Activated T-cell treated with anti-CD3 and anti-CD28 coated beads, Interleukin-2, amount 50 U/mL, for 24 hours (primary cell): ENCODE measurements around the gene LSM11.
A peak's percentile ranks its signal among the peaks of the same experiment; 100 is the strongest.

Source experiments
- DNase-seq: peaks from one replicate; pipeline ENCODE4 v3.0.0-alpha.2; 2020
- H3K27ac Mint-ChIP-seq: 2 replicates; pipeline ENCODE4 v1.8.0; 2020; ENCODE audit warnings: mild to moderate bottlenecking, mixed read lengths
- H3K27me3 Mint-ChIP-seq: 2 replicates; pipeline ENCODE4 v1.8.0; 2020; ENCODE audit warnings: mixed read lengths
- H3K36me3 Mint-ChIP-seq: 2 replicates; pipeline ENCODE4 v1.8.0; 2020; ENCODE audit warnings: low read depth, mixed read lengths
- H3K4me1 Mint-ChIP-seq: 2 replicates; pipeline ENCODE4 v1.8.0; 2020; ENCODE audit warnings: low read depth, mixed read lengths
- H3K4me3 Mint-ChIP-seq: 2 replicates; pipeline ENCODE4 v1.8.0; 2020; ENCODE audit warnings: mild to moderate bottlenecking, moderate library complexity, mixed read lengths
- H3K9me3 Mint-ChIP-seq: 2 replicates; pipeline ENCODE4 v1.8.0; 2020; ENCODE audit warnings: mixed read lengths

Gene LSM11

GRCh38 chr5:157745041-157745456 lies 1.5 kb downstream of the LSM11 start:
- no peak for DNase-seq
- Mint-ChIP-seq H3K9me3 (no peaks in the 10 kb centered on the region), H3K4me3 (peak overlapping the region; percentile 85), H3K36me3 (peaks cover 28% of the 10 kb centered on the region), H3K27ac (no peak overlapping the region), H3K4me1 (peaks cover 54% of the 10 kb centered on the region), H3K27me3 (no peaks in the 10 kb centered on the region)

GRCh38 chr5:157747173-157747740 lies 3.7 kb downstream of the LSM11 start:
- H3K4me3 Mint-ChIP-seq = no peak overlapping the region
- H3K4me1 Mint-ChIP-seq = peaks cover 59% of the 10 kb centered on the region

GRCh38 chr5:157747766-157748700 lies 4.5 kb downstream of the LSM11 start:
- DNase-seq = no peak
- H3K36me3 Mint-ChIP-seq = peaks cover 38% of the 10 kb centered on the region
- peak overlapping the region; percentile 38 for H3K27ac Mint-ChIP-seq
- H3K4me1 Mint-ChIP-seq = peaks cover 54% of the 10 kb centered on the region
- H3K4me3 Mint-ChIP-seq = no peak overlapping the region
- H3K27me3 Mint-ChIP-seq = no peaks in the 10 kb centered on the region
- no peaks in the 10 kb centered on the region for H3K9me3 Mint-ChIP-seq

More at GRCh38 chr5:157747173-157747740, 3.7 kb downstream of the LSM11 start:
- Mint-ChIP-seq H3K27me3 (no peaks in the 10 kb centered on the region), H3K36me3 (peaks cover 31% of the 10 kb centered on the region), H3K9me3 (no peaks in the 10 kb centered on the region), H3K27ac (peak overlapping the region; percentile 38)
- no peak for DNase-seq

GRCh38 chr5:157748760-157749461 lies 5.4 kb downstream of the LSM11 start:
- H3K4me3 Mint-ChIP-seq = no peak overlapping the region
- H3K27me3 Mint-ChIP-seq = no peaks in the 10 kb centered on the region

GRCh38 chr5:157749462-157749799 lies 5.9 kb downstream of the LSM11 start:
- no peak for DNase-seq
- no peaks in the 10 kb centered on the region for H3K27me3 Mint-ChIP-seq
- H3K27ac Mint-ChIP-seq = no peak overlapping the region
- H3K4me1 Mint-ChIP-seq = peaks cover 48% of the 10 kb centered on the region
- H3K4me3 Mint-ChIP-seq = no peak overlapping the region
- peaks cover 47% of the 10 kb centered on the region for H3K36me3 Mint-ChIP-seq
- no peaks in the 10 kb centered on the region for H3K9me3 Mint-ChIP-seq

More at GRCh38 chr5:157748760-157749461, 5.4 kb downstream of the LSM11 start:
- peaks cover 47% of the 10 kb centered on the region for H3K36me3 Mint-ChIP-seq
- DNase-seq = no peak
- H3K4me1 Mint-ChIP-seq = peaks cover 51% of the 10 kb centered on the region
- no peaks in the 10 kb centered on the region for H3K9me3 Mint-ChIP-seq
- H3K27ac Mint-ChIP-seq = peak overlapping the region; percentile 38

- Mint-ChIP-seq H3K4me1 (peaks cover 41% of the 10 kb centered on the region), H3K9me3 (no peaks in the 10 kb centered on the region), H3K4me3 (no peak overlapping the region), H3K27ac (no peak overlapping the region), H3K27me3 (no peaks in the 10 kb centered on the region), H3K36me3 (peaks cover 52% of the 10 kb centered on the region)
- no peak for DNase-seq
These were observed 6.8 kb downstream of the LSM11 start for GRCh38 chr5:157750320-157750719.

GRCh38 chr5:157756122-157756521 lies 12.6 kb downstream of the LSM11 start:
- H3K9me3 Mint-ChIP-seq = no peaks in the 10 kb centered on the region
- H3K4me3 Mint-ChIP-seq = no peak overlapping the region
- no peaks in the 10 kb centered on the region for H3K27me3 Mint-ChIP-seq
- H3K4me1 Mint-ChIP-seq = peaks cover 8% of the 10 kb centered on the region
- no peak overlapping the region for H3K27ac Mint-ChIP-seq
- no peak for DNase-seq
- H3K36me3 Mint-ChIP-seq = peaks cover 82% of the 10 kb centered on the region

GRCh38 chr5:157758706-157759105 lies 15.2 kb downstream of the LSM11 start:
- peaks cover 8% of the 10 kb centered on the region for H3K4me1 Mint-ChIP-seq

GRCh38 chr5:157761690-157762621 lies 18.4 kb downstream of the LSM11 start:
- no peak for DNase-seq
- Mint-ChIP-seq H3K9me3 (no peaks in the 10 kb centered on the region), H3K27me3 (no peaks in the 10 kb centered on the region), H3K4me1 (peaks cover 8% of the 10 kb centered on the region), H3K36me3 (peaks cover 34% of the 10 kb centered on the region), H3K27ac (no peak overlapping the region), H3K4me3 (no peak overlapping the region)

More at GRCh38 chr5:157758706-157759105, 15.2 kb downstream of the LSM11 start:
- peaks cover 64% of the 10 kb centered on the region for H3K36me3 Mint-ChIP-seq
- H3K9me3 Mint-ChIP-seq = no peaks in the 10 kb centered on the region
- no peak overlapping the region for H3K4me3 Mint-ChIP-seq
- no peak overlapping the region for H3K27ac Mint-ChIP-seq
- no peak for DNase-seq
- H3K27me3 Mint-ChIP-seq = no peaks in the 10 kb centered on the region

- Mint-ChIP-seq H3K4me1 (no peaks in the 10 kb centered on the region), H3K4me3 (no peak overlapping the region), H3K27me3 (no peaks in the 10 kb centered on the region), H3K36me3 (peaks cover 16% of the 10 kb centered on the region), H3K27ac (no peak overlapping the region), H3K9me3 (no peaks in the 10 kb centered on the region)
- DNase-seq = no peak
These were observed 21.0 kb downstream of the LSM11 start for GRCh38 chr5:157764531-157764930.

- no peak for DNase-seq
- no peaks in the 10 kb centered on the region for H3K9me3 Mint-ChIP-seq
- no peaks in the 10 kb centered on the region for H3K27me3 Mint-ChIP-seq
- no peak overlapping the region for H3K4me3 Mint-ChIP-seq
- peaks cover 1% of the 10 kb centered on the region for H3K36me3 Mint-ChIP-seq
- H3K27ac Mint-ChIP-seq = no peak overlapping the region
- H3K4me1 Mint-ChIP-seq = no peaks in the 10 kb centered on the region
These were observed 22.9 kb downstream of the LSM11 start for GRCh38 chr5:157766442-157766841.

- DNase-seq = no peak
- no peaks in the 10 kb centered on the region for H3K9me3 Mint-ChIP-seq
- no peak overlapping the region for H3K27ac Mint-ChIP-seq
- H3K4me1 Mint-ChIP-seq = peaks cover 1% of the 10 kb centered on the region
- no peak overlapping the region for H3K4me3 Mint-ChIP-seq
- H3K27me3 Mint-ChIP-seq = no peaks in the 10 kb centered on the region
- H3K36me3 Mint-ChIP-seq = no peaks in the 10 kb centered on the region
These were observed 23.4 kb downstream of the LSM11 start for GRCh38 chr5:157766902-157767301.

- H3K9me3 Mint-ChIP-seq = no peaks in the 10 kb centered on the region
- DNase-seq = no peak
- no peaks in the 10 kb centered on the region for H3K36me3 Mint-ChIP-seq
- H3K4me1 Mint-ChIP-seq = peaks cover 5% of the 10 kb centered on the region
- H3K4me3 Mint-ChIP-seq = no peak overlapping the region
- no peaks in the 10 kb centered on the region for H3K27me3 Mint-ChIP-seq
- no peak overlapping the region for H3K27ac Mint-ChIP-seq
These were observed 24.2 kb downstream of the LSM11 start for GRCh38 chr5:157767689-157768088.

- H3K9me3 Mint-ChIP-seq = no peaks in the 10 kb centered on the region
- DNase-seq = no peak
- H3K4me3 Mint-ChIP-seq = no peak overlapping the region
- H3K27me3 Mint-ChIP-seq = peaks cover 2% of the 10 kb centered on the region
- no peaks in the 10 kb centered on the region for H3K36me3 Mint-ChIP-seq
- no peak overlapping the region for H3K27ac Mint-ChIP-seq
- H3K4me1 Mint-ChIP-seq = peaks cover 5% of the 10 kb centered on the region
These were observed 27.2 kb downstream of the LSM11 start for GRCh38 chr5:157770665-157771064.
